Activated T-cell treated with anti-CD3 and anti-CD28 coated beads for 24 hours (primary cell): ENCODE results near the gene PAPPA.

Experiments used
- DNase-seq: peaks from one replicate; pipeline ENCODE4 v3.0.0-alpha.2; 2020; ENCODE audit warnings: low read depth

Gene PAPPA

GRCh38 chr9:116152941-116153764 is 438 bp upstream of the PAPPA start:
- no peak for DNase-seq

DNA sequence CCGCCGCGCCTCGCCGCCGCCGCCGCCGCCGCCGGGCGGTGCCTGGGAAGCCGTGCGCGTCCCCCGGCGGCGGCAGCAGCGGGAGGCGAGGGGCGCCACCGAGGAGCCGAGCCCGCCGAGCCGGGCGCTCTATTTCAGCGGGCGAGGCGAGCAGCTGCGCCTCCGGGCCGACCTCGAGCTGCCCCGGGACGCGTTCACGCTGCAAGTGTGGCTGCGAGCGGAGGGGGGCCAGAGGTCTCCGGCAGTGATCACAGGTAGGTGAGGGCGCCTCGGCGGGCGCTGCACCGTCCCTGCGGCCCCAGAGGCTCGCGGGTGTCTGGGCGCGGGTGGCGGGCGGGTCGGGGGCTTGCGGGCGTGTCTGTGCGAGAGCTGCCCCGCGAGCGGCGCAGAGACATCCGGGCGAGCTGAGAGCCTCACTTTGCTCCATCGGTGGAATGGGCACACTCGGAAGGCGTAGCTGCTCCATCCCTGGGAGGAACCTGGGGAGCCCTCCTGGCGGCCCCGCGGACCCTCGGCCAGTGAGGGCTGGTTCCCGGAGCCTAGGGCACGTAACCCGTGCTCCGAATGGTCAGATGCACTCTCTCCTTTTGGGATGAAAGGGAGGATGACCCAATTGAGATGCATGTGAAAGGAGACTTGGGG is 864 bp downstream of the PAPPA start:
- no peak for DNase-seq

DNA sequence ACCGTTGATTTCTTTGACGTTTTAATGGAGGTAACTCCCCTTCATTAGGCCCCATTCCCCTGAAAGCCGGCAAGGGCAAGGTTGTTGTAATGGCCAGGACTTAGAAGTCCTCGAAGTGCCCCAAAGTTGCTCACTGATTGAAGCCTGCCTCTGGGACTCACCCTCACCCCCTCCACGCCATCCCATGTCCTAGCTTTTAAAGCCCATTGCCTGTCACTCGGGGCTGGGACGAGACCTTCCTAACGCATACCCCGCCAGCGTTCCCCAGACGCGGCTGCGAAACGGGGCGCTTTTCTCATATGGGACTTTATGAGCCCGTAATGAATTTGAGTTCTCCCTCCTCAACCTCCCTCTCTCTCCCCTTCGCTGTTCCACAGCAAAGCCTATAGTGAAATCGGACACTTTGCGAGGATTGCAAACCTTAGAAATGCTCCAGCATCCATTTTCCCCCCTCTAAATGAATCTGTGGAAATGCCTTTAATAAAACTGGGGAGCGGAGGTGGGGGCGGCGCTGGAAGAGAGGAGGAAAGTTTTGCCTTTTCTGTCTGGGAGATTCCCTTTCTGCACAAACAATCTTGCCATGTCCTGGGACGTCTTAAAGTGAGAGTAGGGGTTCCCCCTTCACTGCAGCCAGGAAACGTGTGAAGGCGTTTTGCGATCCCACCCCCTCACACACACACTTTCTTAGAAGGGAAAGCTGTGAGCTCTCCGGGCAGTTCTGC is 1.5 kb downstream of the PAPPA start:
- no peak for DNase-seq

DNA sequence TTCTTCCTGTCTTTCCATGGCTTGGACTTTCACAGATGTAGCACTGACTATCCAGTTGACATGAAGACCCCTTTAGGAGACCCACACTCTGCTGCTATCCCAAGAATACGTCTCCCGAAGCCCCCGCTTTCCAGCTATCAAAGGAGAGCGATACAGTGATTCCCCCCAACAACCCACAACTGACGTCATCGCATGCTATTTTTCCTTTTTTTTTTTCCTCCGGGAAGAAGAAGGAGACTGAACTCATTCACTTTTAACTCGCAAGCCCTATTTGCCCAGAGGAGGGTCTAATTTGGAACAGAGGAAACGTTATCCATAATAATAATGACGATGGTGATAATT is 2.1 kb downstream of the PAPPA start:
- DNase-seq: no peak

DNA sequence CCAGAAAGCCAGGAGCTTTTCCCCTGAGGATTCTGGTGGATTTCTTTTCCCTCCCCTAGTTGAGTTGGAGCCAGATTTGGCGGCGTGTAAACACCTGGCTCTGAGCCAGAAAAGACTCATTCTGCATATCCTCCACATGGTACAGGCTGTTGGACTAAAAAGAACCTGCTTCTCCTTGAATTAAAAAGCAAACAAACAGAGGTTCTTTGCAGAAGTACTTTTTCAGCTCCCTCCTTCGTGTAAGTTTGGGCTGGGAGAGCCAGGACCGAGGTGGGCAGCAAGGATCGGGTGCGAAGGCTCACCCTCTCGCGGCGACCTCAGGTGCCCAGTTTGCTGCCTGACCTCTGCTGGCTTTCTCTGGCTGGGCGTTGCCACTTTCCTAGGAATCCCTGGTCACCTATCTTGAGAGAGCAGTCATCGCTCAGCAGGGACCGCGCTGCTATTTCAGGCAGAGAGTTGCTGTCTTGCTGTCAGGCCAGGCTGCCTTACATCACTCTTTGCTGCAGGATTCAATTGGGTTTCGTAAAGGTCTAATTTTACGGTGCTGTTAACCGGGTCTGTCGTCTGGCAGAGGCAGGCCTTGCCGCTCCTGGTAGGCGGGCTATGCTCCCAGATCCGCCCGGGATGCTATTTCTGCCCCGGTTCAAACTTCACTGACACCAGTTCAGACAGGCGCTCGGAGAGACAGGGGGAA is 3.2 kb downstream of the PAPPA start:
- no peak for DNase-seq

DNA sequence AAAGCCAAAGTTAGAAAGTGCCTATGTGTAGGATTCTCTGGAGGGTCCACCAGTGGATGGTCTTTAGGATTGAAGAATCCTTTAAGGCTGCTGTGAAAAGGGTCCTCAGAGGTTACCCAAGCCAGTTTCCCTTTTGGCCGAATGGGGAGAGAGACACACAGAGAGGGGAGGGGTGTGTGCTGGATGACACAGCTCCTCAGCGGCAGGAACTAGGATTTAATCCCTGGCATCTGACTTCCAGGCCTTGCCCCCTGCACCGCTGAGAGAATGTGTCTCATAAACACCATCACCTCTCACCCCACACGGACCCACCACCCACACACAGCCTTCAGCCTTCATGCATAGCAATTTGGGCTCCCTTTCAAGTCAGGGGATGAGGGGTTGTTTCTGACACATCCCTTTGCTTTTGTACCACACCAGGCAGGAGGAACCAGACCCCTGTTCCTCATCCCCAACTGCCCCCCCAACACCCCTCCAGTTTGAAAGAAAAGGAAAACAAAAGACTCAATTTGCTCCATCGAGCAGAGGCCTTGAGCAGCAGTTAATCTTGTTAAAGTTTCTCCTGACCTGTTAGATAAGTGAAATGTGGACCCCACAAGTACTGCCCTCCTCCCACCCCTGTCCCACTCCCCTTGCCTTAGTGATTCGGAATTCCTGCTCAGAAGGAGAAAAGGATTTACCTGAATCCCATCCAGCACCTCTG is 4.0 kb downstream of the PAPPA start:
- DNase-seq: no peak

- no peak for DNase-seq
Observed at GRCh38 chr9:116160676-116161571, 7.3 kb downstream of the PAPPA start.

- no peak for DNase-seq
Observed at GRCh38 chr9:116162241-116162781, 8.7 kb downstream of the PAPPA start.

DNA sequence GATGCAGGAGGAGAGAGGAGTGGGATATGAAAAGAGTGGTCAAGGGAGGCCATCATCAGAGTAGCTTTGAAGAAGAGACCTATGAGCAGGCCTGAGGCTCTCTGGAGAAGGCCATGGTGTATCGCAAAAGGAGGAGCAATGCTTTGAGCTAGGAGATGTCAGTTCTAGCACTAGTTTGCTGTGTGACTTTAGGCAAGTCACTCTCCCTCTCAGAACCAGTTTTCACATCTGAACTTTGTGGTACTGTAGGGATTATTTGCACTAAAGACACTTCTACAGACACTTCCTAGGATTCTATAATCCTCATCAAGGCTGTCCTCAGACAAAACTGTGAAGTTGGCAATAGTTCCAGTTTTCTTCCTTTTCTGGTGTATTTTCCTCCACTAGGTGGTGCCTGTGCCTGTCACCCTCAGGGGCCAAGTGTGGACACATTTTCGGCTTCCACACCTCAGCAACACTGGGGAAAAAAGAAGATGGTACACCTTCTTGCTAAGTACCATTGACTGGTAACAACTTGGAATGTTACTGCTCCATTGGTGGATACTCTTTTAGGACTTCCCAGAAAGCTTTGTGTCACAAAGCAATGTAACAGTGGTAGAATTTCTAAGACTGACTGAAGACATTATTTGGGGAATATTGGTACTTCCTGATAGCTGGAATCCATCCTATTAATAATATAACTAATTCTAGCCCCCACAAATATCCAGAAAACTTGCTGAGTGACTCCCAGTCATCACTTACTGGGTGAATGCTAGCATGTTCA is 9.9 kb downstream of the PAPPA start:
- DNase-seq: no peak

GRCh38 chr9:116165912-116166311 is 12.3 kb downstream of the PAPPA start:
- no peak for DNase-seq

DNA sequence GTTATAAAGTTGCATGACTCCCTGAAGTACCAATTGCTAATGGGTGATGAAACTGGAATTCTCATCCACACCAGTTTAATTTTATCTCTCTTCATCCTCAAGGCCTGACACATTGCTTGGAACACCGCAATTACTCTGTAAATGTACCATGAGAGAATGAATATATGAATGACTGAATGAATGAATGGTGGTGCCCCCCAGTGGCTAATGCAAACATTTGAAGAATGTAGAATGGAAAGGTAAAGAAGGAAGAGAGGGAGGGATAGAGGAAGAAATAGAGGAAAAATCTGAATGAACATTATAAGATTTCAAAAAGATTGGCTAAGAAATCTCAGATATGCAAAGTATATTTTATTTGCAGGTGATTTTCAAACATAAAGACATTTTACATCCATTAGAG is 13.1 kb downstream of the PAPPA start:
- DNase-seq: no peak

GRCh38 chr9:116168231-116168630 is 14.6 kb downstream of the PAPPA start:
- DNase-seq: no peak

- no peak for DNase-seq
Observed at GRCh38 chr9:116172216-116172615, 18.6 kb downstream of the PAPPA start.

DNA sequence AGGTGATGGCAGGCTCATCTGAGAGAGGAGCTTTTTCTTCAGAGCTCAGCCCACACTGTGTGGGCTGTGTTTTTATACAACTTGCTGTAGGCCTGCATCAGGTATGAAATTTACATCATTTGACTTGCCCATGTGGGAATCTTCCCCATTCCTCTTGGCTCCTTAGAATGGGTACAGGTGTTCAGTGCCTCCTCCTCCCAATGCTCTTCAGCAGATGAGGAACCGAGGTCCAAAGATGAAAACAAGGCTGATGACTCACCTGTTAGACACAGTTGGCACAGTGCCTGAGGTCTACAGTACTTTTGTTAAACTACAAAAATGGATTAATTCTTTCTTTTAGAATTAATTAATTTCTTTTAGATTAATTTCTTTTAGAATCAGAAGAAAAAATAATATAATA is 20.8 kb downstream of the PAPPA start:
- no peak for DNase-seq

DNA sequence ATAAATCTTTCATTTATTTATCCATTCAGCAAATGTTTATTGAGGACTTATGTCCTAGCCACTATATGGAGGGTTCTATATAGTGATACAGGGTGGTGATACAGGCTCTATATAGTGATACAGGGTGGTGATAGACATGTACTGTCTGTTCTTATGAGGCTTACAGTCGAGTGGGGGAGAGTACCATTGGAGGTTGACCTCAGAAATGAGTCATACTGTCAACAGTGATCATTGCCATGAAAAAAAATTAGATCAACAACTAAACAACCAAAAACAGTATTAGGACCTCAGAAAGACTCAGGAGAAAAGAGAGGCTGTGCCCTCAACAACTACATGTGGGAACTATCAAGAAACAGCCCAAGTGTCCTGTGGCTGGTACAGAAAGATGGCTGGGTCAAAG is 22.0 kb downstream of the PAPPA start:
- no peak for DNase-seq

DNA sequence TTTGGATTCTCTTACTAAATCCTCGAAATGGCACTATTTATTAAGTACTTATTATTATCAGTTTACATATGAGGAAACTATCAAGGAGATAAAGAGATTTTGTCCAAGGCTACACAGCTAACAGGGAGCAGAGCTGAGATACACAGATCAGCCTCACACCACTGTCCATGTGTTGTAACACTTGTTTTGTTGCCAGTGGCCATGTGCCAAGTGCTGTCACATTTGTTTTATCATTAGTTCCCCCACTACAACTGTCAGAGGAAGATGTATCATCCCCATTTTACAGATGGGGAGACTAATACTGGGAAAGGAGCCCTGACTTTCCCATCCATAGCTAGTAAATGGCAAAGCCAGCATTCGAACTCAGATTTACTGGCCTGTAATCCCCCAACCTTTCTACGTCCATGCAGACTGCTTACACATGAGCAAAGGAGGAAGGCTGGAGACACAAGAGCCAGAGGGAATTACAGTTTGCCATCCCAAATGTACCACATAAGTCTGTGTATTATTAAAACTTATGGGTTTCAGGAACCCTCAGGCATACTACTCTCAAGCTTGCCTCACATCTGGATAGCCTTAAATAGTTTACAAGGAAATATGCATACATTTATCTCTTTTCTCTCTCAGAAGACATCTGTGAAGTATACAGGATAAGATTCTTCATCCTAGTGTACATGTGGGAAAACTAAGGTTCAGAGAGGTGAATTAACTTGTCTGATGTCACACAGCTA is 25.1 kb downstream of the PAPPA start:
- DNase-seq: no peak

DNA sequence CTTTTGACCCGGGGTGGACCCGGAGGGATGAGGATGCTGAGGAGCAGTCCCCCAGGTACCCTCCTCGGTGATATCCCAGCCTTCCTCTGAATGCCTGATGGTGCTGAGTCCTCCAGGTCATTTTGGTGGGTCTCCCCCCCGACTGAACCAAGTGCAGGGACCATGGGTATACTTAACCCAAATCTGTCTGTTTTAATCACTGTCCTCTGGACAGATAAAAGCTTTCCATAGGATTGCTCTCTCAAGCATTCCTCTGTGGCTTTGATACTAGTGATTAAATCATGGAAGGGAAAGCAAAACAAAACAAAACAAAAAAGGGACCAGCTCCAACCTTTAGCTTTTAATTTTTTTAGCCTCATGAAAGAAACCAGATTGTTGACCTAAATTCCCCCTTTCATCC is 26.0 kb downstream of the PAPPA start:
- DNase-seq: no peak

- no peak for DNase-seq
Observed at GRCh38 chr9:116181853-116182610, 28.4 kb downstream of the PAPPA start.
